Mucosa of descending colon (tissue), 3 donors: ENCODE data around the gene COL23A1. TPM values are rescaled to one million over a fixed set of nuclear protein-coding genes. Genes with fewer than 3 reads are reported as not detected.

ENCODE experiments used
- ATAC-seq: fragments of 200-7000 bp; cut with Tn5 transposase; one replicate; pipeline ENCODE4 v1.9.1; 2020; ENCODE audit warnings: mild to moderate bottlenecking, moderate library complexity
- DNase-seq, 3 donors: peaks; one replicate each; pipeline ENCODE4 v3.0.0-alpha.2; 2020
- H3K36me3 ChIP-seq: fragments of 200-600 bp; one replicate; pipeline ENCODE4 v1.8.0; 2021; ENCODE audit warnings: low read depth, mild to moderate bottlenecking
- H3K4me1 ChIP-seq: fragments of 200-600 bp; one replicate; pipeline ENCODE4 v1.8.0; 2021; ENCODE audit warnings: low read depth, mild to moderate bottlenecking
- H3K4me3 ChIP-seq: fragments of 200-600 bp; one replicate; pipeline ENCODE4 v1.8.0; 2021; ENCODE audit warnings: mild to moderate bottlenecking
- H3K9me3 ChIP-seq: fragments of 200-600 bp; one replicate; pipeline ENCODE4 v1.8.0; 2021; ENCODE audit warnings: mild to moderate bottlenecking
- intact Hi-C, 2 donors: fragments of 100-400 bp; cut with DNase I in 1 of 2; cut with micrococcal nuclease in 1 of 2; formaldehyde crosslinking; loops; one replicate each; pipeline versions ENCODE4 v1.11.0 to v1.11.1; 2022; cut with DNase I, micrococcal nuclease
- total RNA-seq, 3 donors: library from RNA; stranded (reverse); fragmentation: NEBNext Ultra II Directional in 2 of 3; extraction: Animal tissue kit (Norgen Biotek cat#: 25700) in 2 of 3; gene quantifications; one replicate each; pipeline versions ENCODE4 v1.2.1 to v1.2.4, GENCODE V29; 2021 to 2023
- TF ChIP-seq, protein P1 (sequence below): fragments of 200-600 bp; IDR thresholded peaks from one replicate; pipeline ENCODE4 v1.8.0; 2022; ENCODE audit warnings: antibody characterized with exemption, mild to moderate bottlenecking
- donor health status: DM: no; HTN: no; CAD: no; lungs with moderate emphysema.
- donor health status: DM: no; HTN: no; CAD: no.
- donor health status: DM: no; HTN: yes; CAD: no.

The COL23A1 gene
- total RNA-seq, 3 donors from 2014 or later = 0.17 to 2.7 (median 0.43) TPM

DNA sequence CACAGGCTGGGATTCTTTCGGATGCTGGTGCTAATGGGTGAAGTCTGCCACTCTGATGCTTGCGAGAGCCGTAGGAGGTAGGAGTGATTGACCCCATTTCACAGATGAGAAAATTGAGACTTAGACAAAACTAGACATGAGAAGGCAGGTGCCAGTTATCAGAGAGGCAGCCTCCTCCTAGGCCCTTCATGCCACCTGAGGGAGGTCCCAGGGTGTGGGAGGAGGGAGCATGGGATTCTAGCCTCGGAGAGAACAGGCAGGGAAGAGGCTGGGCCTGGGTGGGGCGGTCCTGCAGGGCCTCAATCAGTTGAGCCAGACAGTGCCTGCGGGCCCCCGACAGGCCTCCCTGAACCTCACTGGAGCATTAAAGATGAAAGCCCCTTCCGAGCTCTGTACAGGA lies 112.4 kb downstream of the COL23A1 start:
- no peak for DNase-seq
- intact Hi-C loops = no loop called here

DNA sequence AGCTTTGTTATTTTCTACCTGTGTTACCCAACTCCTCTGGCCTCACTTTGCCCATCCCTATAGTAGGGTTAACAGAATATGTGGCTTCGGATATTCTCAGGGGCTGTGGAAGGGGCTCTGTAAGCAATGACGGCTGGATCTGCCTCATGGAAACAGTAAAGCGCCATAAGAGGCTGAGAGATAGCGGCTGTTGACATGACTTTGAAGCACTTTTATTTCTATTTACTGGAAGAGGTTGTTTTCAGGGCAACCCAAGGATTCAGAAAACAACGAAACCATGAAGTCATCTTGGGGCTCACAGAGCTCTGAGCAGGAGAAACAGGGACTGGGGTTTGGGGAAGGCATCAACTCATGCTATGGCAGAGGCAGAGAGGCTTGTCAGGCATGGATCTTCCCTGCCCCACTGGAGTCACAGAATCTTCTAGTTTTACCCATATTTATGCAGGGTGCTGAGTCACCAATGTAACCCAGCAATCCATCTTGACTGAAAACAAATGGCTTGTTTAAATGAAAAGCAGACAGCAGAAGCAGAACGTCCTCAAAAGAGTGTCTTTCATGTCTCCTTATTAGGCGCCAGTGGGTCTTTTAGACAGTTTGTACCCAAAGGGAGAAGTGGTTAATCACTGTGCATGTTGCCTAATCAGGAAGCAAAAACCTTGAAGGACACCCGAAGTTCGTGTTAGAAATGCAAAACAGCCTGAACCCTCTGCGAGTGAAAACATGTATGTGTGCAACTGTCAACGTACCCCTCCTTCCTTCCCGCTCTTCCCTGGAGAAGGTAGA lies 113.0 kb downstream of the COL23A1 start:
- DNase-seq = no peak
- Histone ChIP-seq H3K36me3 (no peaks in the 10 kb centered on the region), H3K4me3 (no peak overlapping the region), H3K9me3 (no peaks in the 10 kb centered on the region), H3K4me1 (no peaks in the 10 kb centered on the region)
- TF ChIP-seq, protein P1, sequence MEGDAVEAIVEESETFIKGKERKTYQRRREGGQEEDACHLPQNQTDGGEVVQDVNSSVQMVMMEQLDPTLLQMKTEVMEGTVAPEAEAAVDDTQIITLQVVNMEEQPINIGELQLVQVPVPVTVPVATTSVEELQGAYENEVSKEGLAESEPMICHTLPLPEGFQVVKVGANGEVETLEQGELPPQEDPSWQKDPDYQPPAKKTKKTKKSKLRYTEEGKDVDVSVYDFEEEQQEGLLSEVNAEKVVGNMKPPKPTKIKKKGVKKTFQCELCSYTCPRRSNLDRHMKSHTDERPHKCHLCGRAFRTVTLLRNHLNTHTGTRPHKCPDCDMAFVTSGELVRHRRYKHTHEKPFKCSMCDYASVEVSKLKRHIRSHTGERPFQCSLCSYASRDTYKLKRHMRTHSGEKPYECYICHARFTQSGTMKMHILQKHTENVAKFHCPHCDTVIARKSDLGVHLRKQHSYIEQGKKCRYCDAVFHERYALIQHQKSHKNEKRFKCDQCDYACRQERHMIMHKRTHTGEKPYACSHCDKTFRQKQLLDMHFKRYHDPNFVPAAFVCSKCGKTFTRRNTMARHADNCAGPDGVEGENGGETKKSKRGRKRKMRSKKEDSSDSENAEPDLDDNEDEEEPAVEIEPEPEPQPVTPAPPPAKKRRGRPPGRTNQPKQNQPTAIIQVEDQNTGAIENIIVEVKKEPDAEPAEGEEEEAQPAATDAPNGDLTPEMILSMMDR = no peak
- intact Hi-C loops = no loop called here
- ATAC-seq = no peak

More for the DNA sequence above, 112.4 kb downstream of the COL23A1 start:
- TF ChIP-seq, protein P1 = no peak
- no peak overlapping the region for H3K4me3 ChIP-seq
- no peaks in the 10 kb centered on the region for H3K4me1 ChIP-seq
- no peaks in the 10 kb centered on the region for H3K36me3 ChIP-seq
- no peak for ATAC-seq
- H3K9me3 ChIP-seq = no peaks in the 10 kb centered on the region

DNA sequence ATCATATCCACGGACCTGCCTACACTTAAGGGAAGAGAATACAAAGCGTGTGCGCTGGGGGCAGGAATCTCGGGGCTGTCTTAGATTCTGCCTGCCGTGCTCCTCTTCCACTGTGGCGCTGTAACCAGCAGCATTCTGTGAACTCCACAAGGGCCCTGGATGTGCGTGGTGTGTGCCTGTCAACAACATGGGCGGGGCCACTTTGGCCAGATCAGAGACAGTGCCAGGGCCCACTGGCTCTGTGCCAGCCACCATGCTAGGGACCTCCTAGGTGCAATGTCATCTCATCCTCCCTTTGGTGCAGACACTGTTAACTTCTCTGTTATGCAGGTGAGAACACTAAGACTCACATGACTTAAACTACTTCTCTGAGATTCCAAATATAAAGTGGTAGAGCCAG lies 113.7 kb downstream of the COL23A1 start:
- no peak for ATAC-seq
- no peaks in the 10 kb centered on the region for H3K36me3 ChIP-seq
- no peaks in the 10 kb centered on the region for H3K4me1 ChIP-seq
- DNase-seq = no peak
- TF ChIP-seq, protein P1 = no peak
- H3K4me3 ChIP-seq = no peak overlapping the region
- intact Hi-C loops = no loop called here
- H3K9me3 ChIP-seq = no peaks in the 10 kb centered on the region

DNA sequence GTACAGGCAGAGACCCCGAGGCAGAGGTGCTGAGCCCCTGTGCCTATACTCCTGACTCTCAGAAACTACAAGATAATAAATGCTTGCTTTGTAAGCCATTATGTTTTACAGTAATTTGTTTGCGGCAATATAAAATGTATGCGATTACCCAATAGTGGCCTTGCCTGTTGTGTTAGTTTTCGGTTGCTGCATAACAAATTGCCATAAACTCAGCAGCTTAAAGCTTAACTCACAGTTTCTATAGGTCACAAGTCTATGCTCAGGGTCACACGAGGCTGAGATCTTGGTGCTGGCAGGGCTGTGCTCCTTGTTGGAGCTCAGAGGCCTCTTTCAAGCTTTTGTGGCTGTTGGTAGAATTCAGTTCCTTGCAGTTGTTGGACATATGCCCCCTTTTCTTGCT lies 114.8 kb downstream of the COL23A1 start:
- H3K36me3 ChIP-seq = no peaks in the 10 kb centered on the region
- ATAC-seq (no peak), DNase-seq (no peak)
- H3K4me1 ChIP-seq = no peaks in the 10 kb centered on the region
- TF ChIP-seq, protein P1 = no peak
- no peak overlapping the region for H3K4me3 ChIP-seq
- H3K9me3 ChIP-seq = no peaks in the 10 kb centered on the region
- intact Hi-C loops = no loop called here

DNA sequence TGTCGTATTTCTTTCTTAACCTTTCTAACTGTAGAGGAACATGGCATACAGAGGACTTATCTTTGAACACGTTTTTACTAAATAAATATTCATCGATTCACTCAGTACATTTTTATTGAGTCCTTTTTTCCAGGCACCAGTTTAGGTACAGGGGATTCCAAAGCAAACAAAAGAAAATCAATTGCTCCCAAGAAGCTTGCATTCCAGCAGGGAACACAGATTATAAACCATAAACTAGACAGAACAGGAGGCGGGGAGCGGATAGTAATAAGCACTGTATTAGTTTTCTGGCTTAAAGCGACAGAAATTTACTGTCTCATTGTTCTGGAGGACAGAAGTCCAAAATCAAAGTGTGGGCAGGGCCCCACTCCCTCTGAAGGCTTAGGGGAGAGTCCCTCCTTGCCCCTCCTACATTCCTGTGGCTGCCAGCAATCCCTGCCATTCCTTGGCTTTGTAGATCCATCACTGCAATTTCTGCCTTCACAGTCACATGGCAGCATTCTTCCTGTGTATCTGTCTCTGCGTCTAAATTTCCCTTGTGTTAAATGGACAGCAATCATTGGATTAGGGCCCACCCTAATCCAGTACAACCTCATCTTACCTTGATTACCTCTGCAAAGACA lies 115.5 kb downstream of the COL23A1 start:
- intact Hi-C loops = no loop called here
- Histone ChIP-seq H3K36me3 (no peaks in the 10 kb centered on the region), H3K4me1 (no peaks in the 10 kb centered on the region), H3K9me3 (no peaks in the 10 kb centered on the region), H3K4me3 (no peak overlapping the region)
- no peak for DNase-seq
- TF ChIP-seq, protein P1 = no peak
- no peak for ATAC-seq
